Measurements from ENCODE around the gene ZFAND3. TPM values are rescaled to one million over a fixed set of nuclear protein-coding genes. Genes with fewer than 3 reads are reported as not detected.

The ZFAND3 gene
- polyA plus RNA-seq, 1 donor from 2014 or later, result 19.7 TPM

- H3K9me3 ChIP-seq (ENCODE audit: low read length), result no peaks in the 10 kb centered on the region
- H3K27ac ChIP-seq (ENCODE audit: low read length), result no peak overlapping the region
- no peak overlapping the region for H3K4me2 ChIP-seq (ENCODE audit: low read length)
- H3K9ac ChIP-seq (ENCODE audit: low read length), result no peak overlapping the region
- H3K79me2 ChIP-seq (replicated peaks; ENCODE audit: insufficient read depth, low read length), result no peaks in the 10 kb centered on the region
- no peak overlapping the region for H2AFZ ChIP-seq (ENCODE audit: low read depth, low read length)
- TF ChIP-seq MXI1 (conservative IDR thresholded peaks at IDR 0.05; ENCODE audit: poor library complexity, severe bottlenecking) (no peak), SMC3 (conservative IDR thresholded peaks at IDR 0.05; ENCODE audit: poor library complexity) (no peak), RAD21 (conservative IDR thresholded peaks at IDR 0.05) (no peak), EP300 (conservative IDR thresholded peaks at IDR 0.05; ENCODE audit: poor library complexity, severe bottlenecking) (no peak), EZH2 (IDR thresholded peaks at IDR 0.05; ENCODE audit: borderline replicate concordance, insufficient read depth, low read length, poor library complexity, severe bottlenecking) (no peak), CTCF (IDR thresholded peaks at IDR 0.05; ENCODE audit: poor library complexity, severe bottlenecking) (no peak), TAF1 (IDR thresholded peaks at IDR 0.05; ENCODE audit: low read depth) (no peak), REST (IDR thresholded peaks at IDR 0.05; ENCODE audit: borderline replicate concordance) (no peak), POLR2AphosphoS5 (IDR thresholded peaks at IDR 0.05) (no peak)
- no peaks in the 10 kb centered on the region for H3K36me3 ChIP-seq (ENCODE audit: insufficient read depth, low read length)
- no peaks in the 10 kb centered on the region for H3F3A ChIP-seq (ENCODE audit: insufficient read depth, low read length, poor library complexity, severe bottlenecking)
- no peak overlapping the region for H3K4me3 ChIP-seq (ENCODE audit: low read length)
- no peaks in the 10 kb centered on the region for H4K20me1 ChIP-seq (ENCODE audit: insufficient read depth)
- H3K9me2 ChIP-seq (ENCODE audit: insufficient read depth, low read length), result no peaks in the 10 kb centered on the region
- no peaks in the 10 kb centered on the region for H3K27me3 ChIP-seq (ENCODE audit: insufficient read depth, low read depth, low read length)
These were observed 342.4 kb downstream of the ZFAND3 start for GRCh38 chr6:38161754-38162492.

- Histone ChIP-seq H2AFZ (ENCODE audit: low read depth, low read length) (no peak overlapping the region), H3K27ac (ENCODE audit: low read length) (no peak overlapping the region), H3K27me3 (ENCODE audit: insufficient read depth, low read depth, low read length) (no peaks in the 10 kb centered on the region), H4K20me1 (ENCODE audit: insufficient read depth) (no peaks in the 10 kb centered on the region), H3K9ac (ENCODE audit: low read length) (no peak overlapping the region), H3K9me2 (ENCODE audit: insufficient read depth, low read length) (no peaks in the 10 kb centered on the region), H3F3A (ENCODE audit: insufficient read depth, low read length, poor library complexity, severe bottlenecking) (no peaks in the 10 kb centered on the region), H3K4me2 (ENCODE audit: low read length) (no peak overlapping the region), H3K9me3 (ENCODE audit: low read length) (no peaks in the 10 kb centered on the region), H3K4me3 (ENCODE audit: low read length) (no peak overlapping the region), H3K79me2 (replicated peaks; ENCODE audit: insufficient read depth, low read length) (no peaks in the 10 kb centered on the region), H3K36me3 (ENCODE audit: insufficient read depth, low read length) (no peaks in the 10 kb centered on the region)
- no peak for TF ChIP-seq EZH2 (IDR thresholded peaks at IDR 0.05; ENCODE audit: borderline replicate concordance, insufficient read depth, low read length, poor library complexity, severe bottlenecking)
- TF ChIP-seq MXI1 (conservative IDR thresholded peaks at IDR 0.05; ENCODE audit: poor library complexity, severe bottlenecking), result no peak
- no peak for TF ChIP-seq TAF1 (IDR thresholded peaks at IDR 0.05; ENCODE audit: low read depth)
- no peak for TF ChIP-seq SMC3 (conservative IDR thresholded peaks at IDR 0.05; ENCODE audit: poor library complexity)
- TF ChIP-seq REST (IDR thresholded peaks at IDR 0.05; ENCODE audit: borderline replicate concordance), result no peak
- no peak for TF ChIP-seq CTCF (IDR thresholded peaks at IDR 0.05; ENCODE audit: poor library complexity, severe bottlenecking)
- no peak for TF ChIP-seq RAD21 (conservative IDR thresholded peaks at IDR 0.05)
- no peak for TF ChIP-seq EP300 (conservative IDR thresholded peaks at IDR 0.05; ENCODE audit: poor library complexity, severe bottlenecking)
- TF ChIP-seq POLR2AphosphoS5 (IDR thresholded peaks at IDR 0.05), result no peak
These were observed 343.1 kb downstream of the ZFAND3 start for GRCh38 chr6:38162493-38163185.

Measured in neural cell (in vitro differentiated cells).